Trophoblast cell (in vitro differentiated cells and primary cell): Measurements from ENCODE around the gene LRMDA.

Experiments used
- DNase-seq, 2 donors: peaks; one replicate each; pipeline ENCODE4 v3.0.0-alpha.2; 2016
- H2AFZ ChIP-seq: 2 replicates; pipeline ENCODE4 v1.6.1; 2013; ENCODE audit warnings: low read length, moderate library complexity, mild to moderate bottlenecking; ENCODE audit not compliant: insufficient read depth, poor library complexity
- H2AK5ac ChIP-seq: 2 replicates; pipeline ENCODE4 v1.6.1; 2013; ENCODE audit warnings: mild to moderate bottlenecking, low read length
- H2BK120ac ChIP-seq: 2 replicates; pipeline ENCODE4 v1.6.1; 2013; ENCODE audit warnings: low read length, mild to moderate bottlenecking, moderate library complexity; ENCODE audit not compliant: insufficient read depth, poor library complexity
- H2BK12ac ChIP-seq: 2 replicates; pipeline ENCODE4 v1.6.1; 2013; ENCODE audit warnings: mild to moderate bottlenecking, low read length, moderate library complexity
- H2BK5ac ChIP-seq: 2 replicates; pipeline ENCODE4 v1.6.1; 2013; ENCODE audit warnings: low read length, low read depth, moderate library complexity, mild to moderate bottlenecking; ENCODE audit not compliant: poor library complexity
- H3K14ac ChIP-seq: 2 replicates; pipeline ENCODE4 v1.6.1; 2013; ENCODE audit warnings: mild to moderate bottlenecking, low read length
- H3K18ac ChIP-seq: 2 replicates; pipeline ENCODE4 v1.6.1; 2013; ENCODE audit warnings: mild to moderate bottlenecking, low read length
- H3K23ac ChIP-seq: 2 replicates; pipeline ENCODE4 v1.6.1; 2013; ENCODE audit warnings: low read length
- H3K27ac ChIP-seq: 2 replicates; pipeline ENCODE4 v1.5.1; 2013; ENCODE audit warnings: low read depth, mild to moderate bottlenecking, inconsistent platforms, low read length, moderate library complexity
- H3K27me3 ChIP-seq: 2 replicates; pipeline ENCODE4 v1.6.1; 2013; ENCODE audit warnings: inconsistent platforms, mild to moderate bottlenecking, low read length, moderate library complexity; ENCODE audit not compliant: insufficient read depth
- H3K36me3 ChIP-seq, 2 experiments: 1 replicate in 1 of 2; 2 replicates in 1 of 2; pipeline ENCODE4 v1.6.1; 2013; ENCODE audit warnings: low read length in 2 of 2, mild to moderate bottlenecking in 2 of 2, moderate library complexity in 1 of 2; ENCODE audit not compliant: insufficient read depth in 2 of 2, control insufficient read depth in 1 of 2
- H3K4ac ChIP-seq: 2 replicates; pipeline ENCODE4 v1.6.1; 2013; ENCODE audit warnings: low read depth, mild to moderate bottlenecking, low read length, moderate library complexity
- H3K4me1 ChIP-seq, 2 experiments: 1 replicate in 1 of 2; 2 replicates in 1 of 2; pipeline ENCODE4 v1.6.1; 2013; ENCODE audit warnings: low read length in 2 of 2, mild to moderate bottlenecking in 2 of 2, moderate library complexity in 1 of 2; ENCODE audit not compliant: insufficient read depth in 2 of 2, control insufficient read depth in 1 of 2
- H3K4me2 ChIP-seq: 2 replicates; pipeline ENCODE4 v1.6.1; 2013; ENCODE audit warnings: inconsistent platforms, mild to moderate bottlenecking, low read length, moderate library complexity
- H3K4me3 ChIP-seq: 2 replicates; pipeline ENCODE4 v1.5.1; 2013; ENCODE audit warnings: mild to moderate bottlenecking, low read depth, low read length, inconsistent platforms
- H3K79me1 ChIP-seq: one replicate; pipeline ENCODE4 v1.6.1; 2013; ENCODE audit warnings: low read length
- H3K79me2 ChIP-seq: 2 replicates; pipeline ENCODE4 v1.6.1; 2013; ENCODE audit warnings: low read length, mild to moderate bottlenecking; ENCODE audit not compliant: control insufficient read depth, insufficient read depth, poor library complexity
- H3K9ac ChIP-seq: 2 replicates; pipeline ENCODE4 v1.6.1; 2013; ENCODE audit warnings: mild to moderate bottlenecking, low read length
- H3K9me3 ChIP-seq: 2 replicates; pipeline ENCODE4 v1.6.1; 2013; ENCODE audit warnings: low read depth, mild to moderate bottlenecking, control low read depth, inconsistent platforms, low read length; ENCODE audit not compliant: insufficient read depth
- H4K12ac ChIP-seq: 2 replicates; pipeline ENCODE4 v1.6.1; 2013; ENCODE audit warnings: low read depth, mild to moderate bottlenecking, low read length, moderate library complexity
- H4K8ac ChIP-seq: 2 replicates; pipeline ENCODE4 v1.6.1; 2013; ENCODE audit warnings: low read depth, mild to moderate bottlenecking, low read length, moderate library complexity
- H4K91ac ChIP-seq: one replicate; pipeline ENCODE4 v1.6.1; 2013; ENCODE audit warnings: low read depth, mild to moderate bottlenecking, low read length, moderate library complexity
- WGBS: extraction: QIAGEN DNeasy Blood & Tissue Kit; methylation state at CpG from one replicate; pipeline ENCODE4 v1.1.7; 2013; ENCODE audit warnings: missing lambda C conversion rate; ENCODE audit not compliant: insufficient read length, insufficient coverage; ENCODE audit errors: extremely low coverage; 5-methylcytosine and 5-hydroxymethylcytosine counted together

LRMDA gene

GRCh38 chr10:75450075-75450445 lies 18.6 kb downstream of the LRMDA start:
- Histone ChIP-seq H3K27ac (no peak overlapping the region), H2AK5ac (no peak overlapping the region), H3K4me2 (no peak overlapping the region), H3K9ac (no peak overlapping the region), H3K79me2 (no peaks in the 10 kb centered on the region), H3K4me1 (no peaks in the 10 kb centered on the region), H3K18ac (no peak overlapping the region), H2AFZ (no peak overlapping the region), H3K4ac (no peak overlapping the region), H3K27me3 (peaks cover 7% of the 10 kb centered on the region), H3K79me1 (no peaks in the 10 kb centered on the region), H2BK12ac (no peak overlapping the region), H3K14ac (no peak overlapping the region), H3K9me3 (no peaks in the 10 kb centered on the region), H2BK120ac (no peak overlapping the region), H3K23ac (no peak overlapping the region), H3K4me3 (no peak overlapping the region), H4K91ac (no peak overlapping the region), H2BK5ac (no peak overlapping the region), H3K36me3 (no peaks in the 10 kb centered on the region), H4K12ac (no peak overlapping the region), H4K8ac (no peak overlapping the region)
- WGBS: no CpG with 5 or more reads among the region's 4 CpGs
- DNase-seq: no peak

- H3K14ac ChIP-seq: no peak overlapping the region
- no peak overlapping the region for H3K4me3 ChIP-seq
- DNase-seq: no peak
- H2AK5ac ChIP-seq: no peak overlapping the region
- peaks cover under 1% of the 10 kb centered on the region in 2 experiments for H3K4me1 ChIP-seq
- no peak overlapping the region for H3K27ac ChIP-seq
- no peak overlapping the region for H2BK12ac ChIP-seq
- H3K4me2 ChIP-seq: no peak overlapping the region
- no peaks in the 10 kb centered on the region for H3K36me3 ChIP-seq
- H4K91ac ChIP-seq: no peak overlapping the region
- H2BK120ac ChIP-seq: no peak overlapping the region
- H3K18ac ChIP-seq: no peak overlapping the region
- H3K4ac ChIP-seq: no peak overlapping the region
- no peak overlapping the region for H3K9ac ChIP-seq
- no peak overlapping the region for H4K8ac ChIP-seq
- H3K9me3 ChIP-seq: no peaks in the 10 kb centered on the region
- H4K12ac ChIP-seq: no peak overlapping the region
- H2AFZ ChIP-seq: no peak overlapping the region
- H3K23ac ChIP-seq: no peak overlapping the region
- no CpG with 5 or more reads among the region's 18 CpGs for WGBS
- no peaks in the 10 kb centered on the region for H3K79me2 ChIP-seq
- no peak overlapping the region for H2BK5ac ChIP-seq
- peaks cover 7% of the 10 kb centered on the region for H3K27me3 ChIP-seq
- H3K79me1 ChIP-seq: no peaks in the 10 kb centered on the region
Measured at GRCh38 chr10:75450644-75451640, 19.5 kb downstream of the LRMDA start.

DNA sequence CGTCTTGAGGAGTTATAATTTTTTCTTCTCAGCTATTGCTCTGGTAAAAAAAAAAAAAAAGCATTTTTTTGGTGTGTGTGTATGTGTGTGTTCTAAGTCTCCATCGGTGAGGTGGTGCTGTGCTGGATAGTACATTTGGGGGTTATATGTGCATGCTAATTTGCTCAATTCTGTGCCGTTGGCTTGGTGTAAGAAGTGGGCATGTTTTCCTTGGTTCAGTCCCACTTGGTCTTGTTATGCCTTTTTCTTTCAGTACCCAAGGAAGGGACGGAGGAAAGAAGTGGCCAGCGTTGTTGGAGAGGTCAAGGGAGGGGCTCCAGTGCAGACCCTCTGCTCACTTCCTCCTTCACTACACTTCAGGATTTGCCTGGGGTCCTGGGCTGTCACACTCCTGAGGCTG lies 20.4 kb downstream of the LRMDA start:
- Histone ChIP-seq H3K27me3 (peaks cover 7% of the 10 kb centered on the region), H2BK120ac (no peak overlapping the region), H2BK12ac (no peak overlapping the region), H3K14ac (no peak overlapping the region), H3K9ac (no peak overlapping the region), H3K4me1 (peaks cover 2 to 3% of the 10 kb centered on the region in 2 experiments), H3K18ac (no peak overlapping the region), H4K91ac (no peak overlapping the region), H3K23ac (no peak overlapping the region), H4K8ac (no peak overlapping the region), H3K4me2 (no peak overlapping the region), H3K4me3 (no peak overlapping the region), H2BK5ac (no peak overlapping the region), H3K79me2 (no peaks in the 10 kb centered on the region), H3K79me1 (no peaks in the 10 kb centered on the region), H3K36me3 (no peaks in the 10 kb centered on the region), H4K12ac (no peak overlapping the region), H2AK5ac (no peak overlapping the region), H3K9me3 (no peaks in the 10 kb centered on the region), H3K4ac (no peak overlapping the region), H2AFZ (no peak overlapping the region), H3K27ac (no peak overlapping the region)
- DNase-seq: no peak
- no CpG with 5 or more reads among the region's 5 CpGs for WGBS

- no peak overlapping the region for H3K9ac ChIP-seq
- no peak overlapping the region for H3K4me2 ChIP-seq
Measured at GRCh38 chr10:75452997-75453396, 21.6 kb downstream of the LRMDA start.

More at GRCh38 chr10:75452997-75453396, 21.6 kb downstream of the LRMDA start:
- Histone ChIP-seq H2AFZ (no peak overlapping the region), H2BK5ac (no peak overlapping the region), H3K4me3 (no peak overlapping the region), H3K79me1 (no peaks in the 10 kb centered on the region), H3K4me1 (peaks cover 2 to 3% of the 10 kb centered on the region in 2 experiments), H4K8ac (no peak overlapping the region), H3K18ac (no peak overlapping the region), H3K79me2 (no peaks in the 10 kb centered on the region), H3K27ac (no peak overlapping the region), H3K27me3 (peaks cover 7% of the 10 kb centered on the region), H4K12ac (no peak overlapping the region), H3K23ac (no peak overlapping the region), H2BK12ac (no peak overlapping the region), H2AK5ac (no peak overlapping the region), H3K9me3 (no peaks in the 10 kb centered on the region), H2BK120ac (no peak overlapping the region), H3K4ac (no peak overlapping the region), H3K36me3 (no peaks in the 10 kb centered on the region), H3K14ac (no peak overlapping the region), H4K91ac (no peak overlapping the region)
- DNase-seq: no peak
- no CpG with 5 or more reads among the region's 1 CpG for WGBS
